Measurements from ENCODE around the gene PFDN1.
"Not testable (repeated sequence)": the region's sequence is repeated elsewhere in the genome, so short reads cannot be mapped to it uniquely, and the experiment has no call there.

Gene PFDN1

DNA sequence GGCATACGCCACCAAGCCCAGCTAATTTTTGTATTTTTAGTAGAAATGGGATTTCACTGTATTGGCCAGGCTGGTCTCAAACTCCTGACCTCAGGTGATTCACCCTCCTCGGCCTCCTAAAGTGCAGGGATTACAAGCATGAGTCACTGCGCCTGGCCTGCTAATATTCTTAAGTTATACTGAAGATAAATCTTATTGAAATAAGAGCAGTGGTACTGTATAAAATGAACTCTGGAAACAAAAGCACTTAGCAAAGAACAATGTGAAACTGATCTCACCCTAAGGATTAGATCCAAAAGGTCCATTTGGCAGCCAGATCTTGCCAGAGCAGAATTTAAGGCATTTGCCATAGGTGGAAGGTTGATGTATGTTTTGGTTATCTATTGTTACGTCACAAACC lies 100.8 kb downstream of the PFDN1 start:
- WGBS (ENCODE audit: extremely low coverage, insufficient coverage, low lambda C conversion rate) = no CpG with 5 or more reads among the region's 4 CpGs

DNA sequence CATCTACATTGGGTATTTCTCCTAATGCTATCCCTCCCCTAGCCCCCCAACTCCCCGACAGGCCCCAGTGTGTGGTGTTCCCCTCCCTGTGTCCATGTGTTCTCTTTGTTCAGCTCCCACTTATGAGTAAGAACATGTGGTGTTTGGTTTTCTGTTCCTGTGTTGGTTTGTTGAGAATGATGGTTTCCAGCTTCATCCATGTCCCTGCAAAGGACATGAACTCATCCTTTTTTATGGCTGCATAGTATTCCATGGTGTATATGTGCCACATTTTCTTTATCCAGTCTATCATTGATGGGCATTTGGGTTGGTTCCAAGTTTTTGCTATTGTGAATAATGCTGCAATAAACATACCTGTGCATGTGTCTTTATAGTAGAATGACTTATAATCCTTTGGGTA lies 104.0 kb downstream of the PFDN1 start:
- H2BK5ac ChIP-seq (ENCODE audit: low read length); H2BK120ac ChIP-seq (ENCODE audit: low read depth, low read length); H3K4me3 ChIP-seq (ENCODE audit: low read length); H3K79me1 ChIP-seq (ENCODE audit: low read length); H4K8ac ChIP-seq (ENCODE audit: low read depth, low read length); H3K4me1 ChIP-seq (ENCODE audit: control insufficient read depth, low read depth, low read length); H3K23ac ChIP-seq (ENCODE audit: low read length); H2BK15ac ChIP-seq (replicated peaks; ENCODE audit: low read depth); H3K4ac ChIP-seq (ENCODE audit: low read depth, low read length); H3K36me3 ChIP-seq (ENCODE audit: control insufficient read depth, insufficient read depth, low read length); H3K79me2 ChIP-seq (ENCODE audit: control insufficient read depth, insufficient read depth, low read length); H3K56ac ChIP-seq (ENCODE audit: low read length); H3K18ac ChIP-seq (ENCODE audit: low read length); H2AK5ac ChIP-seq (ENCODE audit: low read length); H3K9ac ChIP-seq (ENCODE audit: low read length); H3K27ac ChIP-seq (ENCODE audit: low read depth, low read length); DNase-seq; H3K27me3 ChIP-seq (ENCODE audit: insufficient read depth, low read length, poor library complexity); H4K5ac ChIP-seq (ENCODE audit: low read length); H3K4me2 ChIP-seq (ENCODE audit: low read length): not testable (repeated sequence)
- no CpG with 5 or more reads among the region's 1 CpG for WGBS (ENCODE audit: extremely low coverage, insufficient coverage, low lambda C conversion rate)

More for the DNA sequence above, 100.8 kb downstream of the PFDN1 start:
- Histone ChIP-seq H3K4me3 (ENCODE audit: low read length) (no peak overlapping the region), H4K5ac (ENCODE audit: low read length) (no peak overlapping the region), H3K27ac (ENCODE audit: low read depth, low read length) (no peak overlapping the region), H3K56ac (ENCODE audit: low read length) (no peak overlapping the region), H3K23ac (ENCODE audit: low read length) (no peak overlapping the region), H2BK5ac (ENCODE audit: low read length) (no peak overlapping the region), H4K8ac (ENCODE audit: low read depth, low read length) (no peak overlapping the region), H2BK15ac (replicated peaks; ENCODE audit: low read depth) (no peak overlapping the region), H3K18ac (ENCODE audit: low read length) (no peak overlapping the region), H3K9ac (ENCODE audit: low read length) (no peak overlapping the region), H3K4me1 (ENCODE audit: control insufficient read depth, low read depth, low read length) (peaks cover 3% of the 10 kb centered on the region), H3K4me2 (ENCODE audit: low read length) (no peak overlapping the region), H3K4ac (ENCODE audit: low read depth, low read length) (no peak overlapping the region), H3K27me3 (ENCODE audit: insufficient read depth, low read length, poor library complexity) (no peaks in the 10 kb centered on the region), H3K36me3 (ENCODE audit: control insufficient read depth, insufficient read depth, low read length) (no peaks in the 10 kb centered on the region), H3K79me2 (ENCODE audit: control insufficient read depth, insufficient read depth, low read length) (no peaks in the 10 kb centered on the region), H2BK120ac (ENCODE audit: low read depth, low read length) (no peak overlapping the region), H3K79me1 (ENCODE audit: low read length) (no peaks in the 10 kb centered on the region), H2AK5ac (ENCODE audit: low read length) (no peak overlapping the region)
- DNase-seq = no peak

DNA sequence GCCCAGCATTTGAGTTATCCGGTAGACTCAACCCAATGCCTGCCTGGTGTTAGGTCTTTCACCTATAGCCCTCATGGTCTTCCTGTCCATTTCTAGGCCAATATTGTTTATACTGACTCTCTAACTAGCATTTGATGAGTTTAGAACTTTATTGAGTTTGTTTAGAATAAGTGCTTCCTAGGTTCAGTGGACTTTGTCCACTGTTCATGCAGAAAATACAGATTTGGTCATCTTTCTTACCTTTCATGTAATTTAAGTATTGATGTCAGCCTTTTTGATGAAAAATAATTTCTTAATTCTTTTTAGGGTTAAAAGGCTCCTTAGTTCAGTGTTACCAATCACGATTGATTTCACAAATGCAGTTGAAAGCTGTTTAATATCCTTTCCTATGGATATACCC lies 105.9 kb downstream of the PFDN1 start:
- Histone ChIP-seq H3K9ac (ENCODE audit: low read length) (no peak overlapping the region), H3K23ac (ENCODE audit: low read length) (no peak overlapping the region), H4K5ac (ENCODE audit: low read length) (no peak overlapping the region), H2BK120ac (ENCODE audit: low read depth, low read length) (no peak overlapping the region), H3K4ac (ENCODE audit: low read depth, low read length) (no peak overlapping the region), H3K56ac (ENCODE audit: low read length) (no peak overlapping the region), H3K4me3 (ENCODE audit: low read length) (no peak overlapping the region), H3K18ac (ENCODE audit: low read length) (no peak overlapping the region), H4K8ac (ENCODE audit: low read depth, low read length) (no peak overlapping the region), H3K36me3 (ENCODE audit: control insufficient read depth, insufficient read depth, low read length) (no peaks in the 10 kb centered on the region), H2BK15ac (replicated peaks; ENCODE audit: low read depth) (no peak overlapping the region), H3K79me2 (ENCODE audit: control insufficient read depth, insufficient read depth, low read length) (no peaks in the 10 kb centered on the region), H3K79me1 (ENCODE audit: low read length) (no peaks in the 10 kb centered on the region), H3K27ac (ENCODE audit: low read depth, low read length) (no peak overlapping the region), H2BK5ac (ENCODE audit: low read length) (no peak overlapping the region), H2AK5ac (ENCODE audit: low read length) (no peak overlapping the region), H3K27me3 (ENCODE audit: insufficient read depth, low read length, poor library complexity) (no peaks in the 10 kb centered on the region), H3K4me1 (ENCODE audit: control insufficient read depth, low read depth, low read length) (no peaks in the 10 kb centered on the region), H3K4me2 (ENCODE audit: low read length) (no peak overlapping the region)
- WGBS (ENCODE audit: extremely low coverage, insufficient coverage, low lambda C conversion rate) = no CpG with 5 or more reads among the region's 2 CpGs
- DNase-seq = no peak

GRCh38 chr5:140196115-140196814 lies 106.6 kb downstream of the PFDN1 start:
- Histone ChIP-seq H3K23ac (ENCODE audit: low read length) (no peak overlapping the region), H3K36me3 (ENCODE audit: control insufficient read depth, insufficient read depth, low read length) (no peaks in the 10 kb centered on the region), H3K27me3 (ENCODE audit: insufficient read depth, low read length, poor library complexity) (no peaks in the 10 kb centered on the region), H3K79me1 (ENCODE audit: low read length) (no peaks in the 10 kb centered on the region), H3K4me3 (ENCODE audit: low read length) (no peak overlapping the region), H3K27ac (ENCODE audit: low read depth, low read length) (no peak overlapping the region), H3K4me1 (ENCODE audit: control insufficient read depth, low read depth, low read length) (no peaks in the 10 kb centered on the region), H2AK5ac (ENCODE audit: low read length) (no peak overlapping the region), H3K4ac (ENCODE audit: low read depth, low read length) (no peak overlapping the region), H3K4me2 (ENCODE audit: low read length) (no peak overlapping the region), H3K18ac (ENCODE audit: low read length) (no peak overlapping the region), H2BK5ac (ENCODE audit: low read length) (no peak overlapping the region), H4K5ac (ENCODE audit: low read length) (no peak overlapping the region), H3K9ac (ENCODE audit: low read length) (no peak overlapping the region), H3K79me2 (ENCODE audit: control insufficient read depth, insufficient read depth, low read length) (no peaks in the 10 kb centered on the region), H2BK15ac (replicated peaks; ENCODE audit: low read depth) (no peak overlapping the region), H2BK120ac (ENCODE audit: low read depth, low read length) (no peak overlapping the region), H3K56ac (ENCODE audit: low read length) (no peak overlapping the region), H4K8ac (ENCODE audit: low read depth, low read length) (no peak overlapping the region)
- no CpG with 5 or more reads among the region's 2 CpGs for WGBS (ENCODE audit: extremely low coverage, insufficient coverage, low lambda C conversion rate)
- DNase-seq = no peak

Data from mesendoderm (in vitro differentiated cells).